Activated T-cell treated with anti-CD3 and anti-CD28 coated beads, Interleukin-2, amount 50 U/mL, for 4 hours (primary cell): Measurements from ENCODE around the gene PHTF2. TPM values are rescaled to one million over a fixed set of nuclear protein-coding genes. Genes with fewer than 3 reads are reported as not detected.
"Not testable (repeated sequence)": the region's sequence is repeated elsewhere in the genome, so short reads cannot be mapped to it uniquely, and the experiment has no call there.

Experiments
- ATAC-seq, 2 donors: fragments of 200-7000 bp; cut with Tn5 transposase; one replicate each; pipeline ENCODE4 v1.10.0; 2021
- DNase-seq: peaks from one replicate; pipeline ENCODE4 v3.0.0-alpha.2; 2020
- H3K27me3 Mint-ChIP-seq: one replicate; pipeline ENCODE4 v1.8.0; 2021; ENCODE audit warnings: low read depth, mixed read lengths
- H3K36me3 Mint-ChIP-seq: one replicate; pipeline ENCODE4 v1.8.0; 2022; ENCODE audit warnings: mixed read lengths; ENCODE audit not compliant: insufficient read depth
- H3K4me1 Mint-ChIP-seq: one replicate; pipeline ENCODE4 v1.8.0; 2021; ENCODE audit warnings: low read depth, mixed read lengths
- H3K4me3 Mint-ChIP-seq: one replicate; pipeline ENCODE4 v1.8.0; 2021; ENCODE audit warnings: mild to moderate bottlenecking, moderate library complexity, mixed read lengths
- H3K9me3 Mint-ChIP-seq: one replicate; pipeline ENCODE4 v1.8.0; 2021; ENCODE audit warnings: mixed read lengths
- total RNA-seq, 3 donors: library from RNA; stranded (reverse); gene quantifications; one replicate each; pipeline ENCODE4 v1.2.1, GENCODE V29; 2021

PHTF2 gene
- total RNA-seq, 3 donors from 2014 or later = 22.3 to 27.1 (median 24.8) TPM

GRCh38 chr7:77975672-77976480, 177.3 kb downstream of the PHTF2 start:
- ATAC-seq = no peak
- Mint-ChIP-seq H3K27me3 (peaks cover 4% of the 10 kb centered on the region), H3K36me3 (no peaks in the 10 kb centered on the region), H3K9me3 (no peaks in the 10 kb centered on the region), H3K4me1 (no peaks in the 10 kb centered on the region), H3K4me3 (no peak overlapping the region)
- DNase-seq = no peak

- Mint-ChIP-seq H3K9me3 (no peaks in the 10 kb centered on the region), H3K27me3 (peaks cover 6% of the 10 kb centered on the region), H3K4me3 (no peak overlapping the region), H3K4me1 (peaks cover 3% of the 10 kb centered on the region), H3K36me3 (no peaks in the 10 kb centered on the region)
- ATAC-seq (no peak), DNase-seq (no peak)
These were observed 180.6 kb downstream of the PHTF2 start for GRCh38 chr7:77979219-77979618.

- ATAC-seq (no peak), DNase-seq (no peak)
- H3K4me3 Mint-ChIP-seq = no peak overlapping the region
- H3K27me3 Mint-ChIP-seq = peaks cover 6% of the 10 kb centered on the region
- H3K9me3 Mint-ChIP-seq = no peaks in the 10 kb centered on the region
- H3K36me3 Mint-ChIP-seq = no peaks in the 10 kb centered on the region
- H3K4me1 Mint-ChIP-seq = peaks cover 3% of the 10 kb centered on the region
These were observed 181.6 kb downstream of the PHTF2 start for GRCh38 chr7:77980087-77980713.

- ATAC-seq = peak; percentile 78 to 85
- Mint-ChIP-seq H3K27me3 (peaks cover 6% of the 10 kb centered on the region), H3K4me3 (no peak overlapping the region), H3K9me3 (no peaks in the 10 kb centered on the region), H3K4me1 (peaks cover 3% of the 10 kb centered on the region), H3K36me3 (no peaks in the 10 kb centered on the region)
- DNase-seq = no peak
These were observed 184.5 kb downstream of the PHTF2 start for GRCh38 chr7:77982926-77983550.

- no peak for ATAC-seq
- peaks cover 3% of the 10 kb centered on the region for H3K4me1 Mint-ChIP-seq
- DNase-seq = no peak
- no peaks in the 10 kb centered on the region for H3K9me3 Mint-ChIP-seq
- H3K4me3 Mint-ChIP-seq = no peak overlapping the region
- H3K36me3 Mint-ChIP-seq = no peaks in the 10 kb centered on the region
- peaks cover 6% of the 10 kb centered on the region for H3K27me3 Mint-ChIP-seq
These were observed 185.4 kb downstream of the PHTF2 start for GRCh38 chr7:77983973-77984372.

- Mint-ChIP-seq H3K4me1 (peaks cover 7% of the 10 kb centered on the region), H3K36me3 (no peaks in the 10 kb centered on the region), H3K4me3 (no peak overlapping the region), H3K9me3 (no peaks in the 10 kb centered on the region), H3K27me3 (peaks cover 5% of the 10 kb centered on the region)
- DNase-seq (no peak), ATAC-seq (no peak)
These were observed 186.8 kb downstream of the PHTF2 start for GRCh38 chr7:77985232-77985973.

GRCh38 chr7:77985974-77986339, 187.4 kb downstream of the PHTF2 start:
- H3K4me3 Mint-ChIP-seq = no peak overlapping the region
- ATAC-seq = no peak
- H3K4me1 Mint-ChIP-seq = peaks cover 7% of the 10 kb centered on the region
- peaks cover 1% of the 10 kb centered on the region for H3K27me3 Mint-ChIP-seq
- DNase-seq = no peak
- no peaks in the 10 kb centered on the region for H3K9me3 Mint-ChIP-seq
- H3K36me3 Mint-ChIP-seq = no peaks in the 10 kb centered on the region

- H3K36me3 Mint-ChIP-seq = no peaks in the 10 kb centered on the region
- no peaks in the 10 kb centered on the region for H3K9me3 Mint-ChIP-seq
- no peak overlapping the region for H3K4me3 Mint-ChIP-seq
- DNase-seq = no peak
- H3K27me3 Mint-ChIP-seq = no peaks in the 10 kb centered on the region
- peaks cover 4% of the 10 kb centered on the region for H3K4me1 Mint-ChIP-seq
- no peak for ATAC-seq
These were observed 191.5 kb downstream of the PHTF2 start for GRCh38 chr7:77989981-77990566.

GRCh38 chr7:77991656-77992055, 193.1 kb downstream of the PHTF2 start:
- H3K4me1 Mint-ChIP-seq = peaks cover 4% of the 10 kb centered on the region
- no peak overlapping the region for H3K4me3 Mint-ChIP-seq
- no peaks in the 10 kb centered on the region for H3K36me3 Mint-ChIP-seq
- no peak for DNase-seq
- no peaks in the 10 kb centered on the region for H3K27me3 Mint-ChIP-seq
- H3K9me3 Mint-ChIP-seq = no peaks in the 10 kb centered on the region
- no peak for ATAC-seq

- Mint-ChIP-seq H3K4me3 (no peak overlapping the region), H3K27me3 (no peaks in the 10 kb centered on the region), H3K36me3 (no peaks in the 10 kb centered on the region), H3K4me1 (peaks cover 4% of the 10 kb centered on the region), H3K9me3 (peaks cover 3% of the 10 kb centered on the region)
- ATAC-seq (no peak), DNase-seq (no peak)
These were observed 195.3 kb downstream of the PHTF2 start for GRCh38 chr7:77993838-77994237.

- DNase-seq (no peak), ATAC-seq (no peak)
- peaks cover 9% of the 10 kb centered on the region for H3K9me3 Mint-ChIP-seq
- no peaks in the 10 kb centered on the region for H3K36me3 Mint-ChIP-seq
- H3K27me3 Mint-ChIP-seq = no peaks in the 10 kb centered on the region
- H3K4me1 Mint-ChIP-seq = no peaks in the 10 kb centered on the region
- no peak overlapping the region for H3K4me3 Mint-ChIP-seq
These were observed 197.1 kb downstream of the PHTF2 start for GRCh38 chr7:77995717-77996116.

GRCh38 chr7:77999168-77999567, 200.6 kb downstream of the PHTF2 start:
- ATAC-seq, H3K27me3 Mint-ChIP-seq, DNase-seq, H3K4me1 Mint-ChIP-seq, H3K36me3 Mint-ChIP-seq, H3K4me3 Mint-ChIP-seq: not testable (repeated sequence)
- peaks cover 12% of the 10 kb centered on the region for H3K9me3 Mint-ChIP-seq

- ATAC-seq (no peak), DNase-seq (no peak)
- Mint-ChIP-seq H3K36me3 (no peaks in the 10 kb centered on the region), H3K4me1 (no peaks in the 10 kb centered on the region), H3K4me3 (no peak overlapping the region), H3K9me3 (peaks cover 12% of the 10 kb centered on the region), H3K27me3 (no peaks in the 10 kb centered on the region)
These were observed 203.4 kb downstream of the PHTF2 start for GRCh38 chr7:78002021-78002420.

- Mint-ChIP-seq H3K27me3 (no peaks in the 10 kb centered on the region), H3K4me1 (no peaks in the 10 kb centered on the region), H3K4me3 (no peak overlapping the region), H3K9me3 (peaks cover 12% of the 10 kb centered on the region), H3K36me3 (no peaks in the 10 kb centered on the region)
- ATAC-seq = no peak
- no peak for DNase-seq
These were observed 204.1 kb downstream of the PHTF2 start for GRCh38 chr7:78002715-78003114.
